Measurements from ENCODE around the gene LHX1. TPM values are rescaled to one million over a fixed set of nuclear protein-coding genes. Genes with fewer than 3 reads are reported as not detected.

Gene LHX1
- total RNA-seq, 1 experiment from 2014 or later: 0.61 TPM

DNA sequence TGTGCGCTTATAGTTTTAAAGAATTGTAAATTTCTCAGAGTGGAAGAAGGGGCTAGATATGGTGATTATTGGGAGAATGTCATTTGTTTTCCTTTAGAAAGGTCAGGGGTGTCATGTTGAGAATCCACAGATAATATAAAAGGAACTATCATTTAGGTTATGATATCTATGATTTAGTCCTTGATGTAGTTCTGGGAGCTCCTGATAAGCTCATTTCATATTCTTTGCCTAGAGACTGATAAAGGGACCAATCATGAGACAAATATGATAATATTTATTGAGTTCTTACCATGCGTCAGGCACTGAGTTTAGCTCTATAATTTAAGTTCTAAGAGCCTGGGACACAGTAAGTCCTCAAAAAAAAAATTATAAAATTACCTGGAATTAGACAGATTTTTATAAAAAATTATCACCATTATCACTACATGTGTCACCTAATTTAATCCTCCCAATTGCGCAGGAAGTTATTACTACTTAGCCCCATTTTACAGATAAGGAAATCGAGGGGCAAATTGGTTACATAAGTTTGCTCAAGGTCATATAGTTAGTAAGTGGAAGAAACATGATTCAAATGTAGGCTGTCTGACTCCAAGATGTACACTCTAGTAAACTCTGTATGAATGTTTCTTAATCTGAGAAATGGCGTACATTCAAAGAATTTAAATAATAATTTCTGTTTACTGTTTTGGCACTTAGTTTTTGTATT lies 14.0 kb downstream of the LHX1 start:
- H3K36me3 Mint-ChIP-seq: peaks cover 35% of the 10 kb centered on the region
- POLR2A ChIA-PET: no interaction called here

More for the DNA sequence above, 14.0 kb downstream of the LHX1 start:
- Mint-ChIP-seq H3K4me1 (peaks cover 31% of the 10 kb centered on the region), H3K27me3 (ENCODE audit: low read depth) (peaks cover 33% of the 10 kb centered on the region), H3K27ac (no peak overlapping the region), H3K4me3 (no peak overlapping the region), H3K9me3 (no peaks in the 10 kb centered on the region)
- TF ChIP-seq ETV6 (CRISPR knock-in tag; IDR thresholded peaks at IDR 0.05): no peak
- TF ChIP-seq NR2C2 (CRISPR knock-in tag; IDR thresholded peaks at IDR 0.05): no peak
- no peak for TF ChIP-seq KAT7 (CRISPR knock-in tag; IDR thresholded peaks at IDR 0.05; ENCODE audit: borderline replicate concordance)
- no peak for TF ChIP-seq TEAD4 (CRISPR knock-in tag; IDR thresholded peaks at IDR 0.05)
- no peak for TF ChIP-seq FOXK1 (CRISPR knock-in tag; IDR thresholded peaks at IDR 0.05)
- no peak for TF ChIP-seq STAT6 (CRISPR knock-in tag; conservative IDR thresholded peaks at IDR 0.05; ENCODE audit: low read depth)
- TF ChIP-seq GRHL2 (CRISPR knock-in tag; IDR thresholded peaks at IDR 0.05; ENCODE audit: insufficient replicate concordance, severe bottlenecking): no peak
- no peak for TF ChIP-seq ZNF232 (CRISPR knock-in tag; IDR thresholded peaks at IDR 0.05)
- TF ChIP-seq ARID4B (CRISPR knock-in tag; IDR thresholded peaks at IDR 0.05; ENCODE audit: borderline replicate concordance): no peak
- TF ChIP-seq, protein P1, sequence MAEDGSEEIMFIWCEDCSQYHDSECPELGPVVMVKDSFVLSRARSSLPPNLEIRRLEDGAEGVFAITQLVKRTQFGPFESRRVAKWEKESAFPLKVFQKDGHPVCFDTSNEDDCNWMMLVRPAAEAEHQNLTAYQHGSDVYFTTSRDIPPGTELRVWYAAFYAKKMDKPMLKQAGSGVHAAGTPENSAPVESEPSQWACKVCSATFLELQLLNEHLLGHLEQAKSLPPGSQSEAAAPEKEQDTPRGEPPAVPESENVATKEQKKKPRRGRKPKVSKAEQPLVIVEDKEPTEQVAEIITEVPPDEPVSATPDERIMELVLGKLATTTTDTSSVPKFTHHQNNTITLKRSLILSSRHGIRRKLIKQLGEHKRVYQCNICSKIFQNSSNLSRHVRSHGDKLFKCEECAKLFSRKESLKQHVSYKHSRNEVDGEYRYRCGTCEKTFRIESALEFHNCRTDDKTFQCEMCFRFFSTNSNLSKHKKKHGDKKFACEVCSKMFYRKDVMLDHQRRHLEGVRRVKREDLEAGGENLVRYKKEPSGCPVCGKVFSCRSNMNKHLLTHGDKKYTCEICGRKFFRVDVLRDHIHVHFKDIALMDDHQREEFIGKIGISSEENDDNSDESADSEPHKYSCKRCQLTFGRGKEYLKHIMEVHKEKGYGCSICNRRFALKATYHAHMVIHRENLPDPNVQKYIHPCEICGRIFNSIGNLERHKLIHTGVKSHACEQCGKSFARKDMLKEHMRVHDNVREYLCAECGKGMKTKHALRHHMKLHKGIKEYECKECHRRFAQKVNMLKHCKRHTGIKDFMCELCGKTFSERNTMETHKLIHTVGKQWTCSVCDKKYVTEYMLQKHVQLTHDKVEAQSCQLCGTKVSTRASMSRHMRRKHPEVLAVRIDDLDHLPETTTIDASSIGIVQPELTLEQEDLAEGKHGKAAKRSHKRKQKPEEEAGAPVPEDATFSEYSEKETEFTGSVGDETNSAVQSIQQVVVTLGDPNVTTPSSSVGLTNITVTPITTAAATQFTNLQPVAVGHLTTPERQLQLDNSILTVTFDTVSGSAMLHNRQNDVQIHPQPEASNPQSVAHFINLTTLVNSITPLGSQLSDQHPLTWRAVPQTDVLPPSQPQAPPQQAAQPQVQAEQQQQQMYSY (CRISPR knock-in tag; IDR thresholded peaks at IDR 0.05): no peak
- TF ChIP-seq MXD4 (CRISPR knock-in tag; IDR thresholded peaks at IDR 0.05; ENCODE audit: borderline replicate concordance): no peak
- no peak for TF ChIP-seq ATF6 (CRISPR knock-in tag; IDR thresholded peaks at IDR 0.05)
- TF ChIP-seq NFE2L1 (CRISPR knock-in tag; IDR thresholded peaks at IDR 0.05): no peak
- no peak for TF ChIP-seq NFATC4 (CRISPR knock-in tag; IDR thresholded peaks at IDR 0.05)
- TF ChIP-seq ZNF532 (CRISPR knock-in tag; IDR thresholded peaks at IDR 0.05; ENCODE audit: borderline replicate concordance): no peak
- no peak for TF ChIP-seq ZNF138 (CRISPR knock-in tag; conservative IDR thresholded peaks at IDR 0.05)
- TF ChIP-seq TP53 (CRISPR knock-in tag; IDR thresholded peaks at IDR 0.05): no peak
- TF ChIP-seq CREM (CRISPR knock-in tag; IDR thresholded peaks at IDR 0.05): no peak
- no peak for TF ChIP-seq GTF2I (CRISPR knock-in tag; conservative IDR thresholded peaks at IDR 0.05)
- ATAC-seq: no peak
- CTCF ChIA-PET: no interaction called here
- no peak for DNase-seq (ENCODE audit: low spot score)
